ENCODE data around the gene ZNF350.
"Not testable (repeated sequence)": the region's sequence is repeated elsewhere in the genome, so short reads cannot be mapped to it uniquely, and the experiment has no call there.

The ZNF350 gene

DNA sequence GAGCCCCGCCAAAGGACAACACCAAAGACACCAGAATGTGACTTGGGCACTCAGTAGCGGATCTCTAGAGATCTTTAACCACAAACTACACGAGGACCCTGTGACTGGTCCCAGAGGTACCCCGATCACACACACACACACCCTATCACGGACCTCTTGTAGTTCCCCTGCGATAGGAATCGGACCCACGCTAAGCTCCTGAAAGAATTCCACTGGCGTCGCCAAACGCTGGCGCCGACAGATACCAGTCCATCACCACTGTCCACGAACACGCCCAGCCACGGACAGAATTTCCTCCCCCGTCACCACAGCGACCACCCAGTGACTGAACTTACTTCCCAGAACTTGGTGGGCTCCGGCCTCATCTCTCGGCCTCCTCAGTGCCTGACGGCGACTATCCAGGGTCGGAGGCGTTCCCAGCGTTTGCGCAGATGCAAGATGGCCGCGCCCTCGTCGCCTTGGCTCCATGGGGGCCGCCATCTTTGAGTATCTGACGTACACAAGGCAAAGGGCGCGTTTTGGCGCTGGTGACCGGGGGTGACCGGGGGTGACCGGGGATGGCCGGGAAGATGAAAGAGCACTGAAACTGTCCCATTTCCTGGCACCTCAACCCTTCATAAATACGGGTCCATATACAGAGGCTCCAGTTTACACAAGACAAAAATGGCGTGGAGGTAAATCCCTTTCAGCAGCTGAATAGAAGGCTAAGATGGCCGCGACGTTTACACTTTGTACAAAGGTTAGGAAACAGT lies 21.3 kb upstream of the ZNF350 start, which contains the start of gene ZNF615:
Gene ZNF615 (minus strand): TSS at position 406 of the 752 bp plus-strand sequence. CDS start 4,500 bp downstream, outside the sequence.
- H3K9ac ChIP-seq (ENCODE audit: low read depth in 1 of 2, low read length in 2 of 2), result peak within 1 kb of the TSS; percentile 85 to 91
- H3K36me3 ChIP-seq (ENCODE audit: control insufficient read depth in 2 of 2, insufficient read depth in 2 of 2, low read length in 2 of 2), result peaks cover 10 to 12% of the 10 kb centered on the region in 2 donors
- peaks cover 9 to 12% of the 10 kb centered on the region in 2 donors for H3K9me3 ChIP-seq (ENCODE audit: control insufficient read depth in 2 of 2, low read length in 2 of 2)
- peaks cover 3 to 4% of the 10 kb centered on the region in 2 donors for H3K4me1 ChIP-seq (ENCODE audit: control insufficient read depth in 2 of 2, insufficient read depth in 2 of 2, low read length in 2 of 2)
- H3K27me3 ChIP-seq (ENCODE audit: control insufficient read depth in 2 of 2, insufficient read depth in 2 of 2, low read length in 2 of 2), result no peaks in the 10 kb centered on the region
- H3K4me3 ChIP-seq (ENCODE audit: low read length in 2 of 2), result peak within 1 kb of the TSS; percentile 88 to 99
- peak within 1 kb of the TSS; percentile 67 to 89 for H3K27ac ChIP-seq (ENCODE audit: low read depth in 2 of 2, low read length in 2 of 2)

DNA sequence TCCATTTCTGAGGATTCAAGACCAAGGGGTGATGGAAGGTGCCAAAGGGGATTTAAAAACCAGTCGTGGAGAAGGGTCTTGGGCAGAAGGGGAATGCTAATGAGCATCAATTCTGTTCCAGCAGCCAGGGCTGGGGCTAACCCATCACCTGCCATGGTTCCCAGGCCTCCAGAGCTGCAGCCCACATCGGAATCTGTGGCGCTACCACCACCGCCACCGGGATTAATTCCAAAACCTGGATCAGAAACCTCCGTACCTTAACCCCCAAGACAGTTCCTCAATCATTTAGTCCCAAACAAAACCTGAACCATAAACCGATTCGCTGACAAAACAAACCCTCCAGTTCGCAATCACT lies 20.8 kb upstream of the ZNF350 start:
- Histone ChIP-seq H3K27ac (ENCODE audit: low read depth in 2 of 2, low read length in 2 of 2) (peak overlapping the region; percentile 67 to 89), H3K27me3 (ENCODE audit: control insufficient read depth in 2 of 2, insufficient read depth in 2 of 2, low read length in 2 of 2) (no peaks in the 10 kb centered on the region), H3K36me3 (ENCODE audit: control insufficient read depth in 2 of 2, insufficient read depth in 2 of 2, low read length in 2 of 2) (peaks cover 11 to 12% of the 10 kb centered on the region in 2 donors), H3K4me1 (ENCODE audit: control insufficient read depth in 2 of 2, insufficient read depth in 2 of 2, low read length in 2 of 2) (peaks cover 3 to 4% of the 10 kb centered on the region in 2 donors), H3K4me3 (ENCODE audit: low read length in 2 of 2) (peak overlapping the region; percentile 88 to 99), H3K9me3 (ENCODE audit: control insufficient read depth in 2 of 2, low read length in 2 of 2) (peaks cover 10 to 11% of the 10 kb centered on the region in 2 donors), H3K9ac (ENCODE audit: low read depth in 1 of 2, low read length in 2 of 2) (peak overlapping the region; percentile 85 to 91)

DNA sequence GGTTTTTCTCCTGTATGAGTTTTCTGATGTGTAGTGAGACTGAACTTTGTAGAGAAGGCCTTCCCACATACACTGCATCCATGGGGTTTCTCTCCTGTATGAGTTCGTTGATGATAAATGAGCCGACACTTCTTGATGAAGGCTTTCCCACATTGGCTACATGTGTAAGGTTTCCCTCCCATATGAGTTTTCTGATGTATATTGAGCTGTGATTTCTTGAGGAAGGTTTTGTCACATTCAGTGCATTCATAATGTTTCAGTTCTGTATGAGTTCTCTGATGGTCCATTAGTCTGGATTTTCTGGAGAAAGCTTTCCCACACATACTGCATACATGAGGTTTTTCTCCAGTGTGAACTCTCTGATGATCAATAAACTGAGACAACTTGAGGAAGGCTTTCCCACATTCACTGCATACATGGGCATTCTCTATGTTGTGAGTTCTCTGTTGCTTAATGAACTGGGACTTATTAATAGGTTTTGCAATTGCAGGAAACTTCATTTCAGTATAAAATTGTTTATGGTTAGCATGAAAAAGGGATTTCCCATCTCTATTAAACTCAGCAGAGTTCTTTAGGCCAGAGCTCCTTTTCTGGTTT lies 7.5 kb upstream of the ZNF350 start:
- Histone ChIP-seq H3K36me3 (ENCODE audit: control insufficient read depth in 2 of 2, insufficient read depth in 2 of 2, low read length in 2 of 2) (peaks cover 46 to 50% of the 10 kb centered on the region in 2 donors), H3K4me1 (ENCODE audit: control insufficient read depth in 2 of 2, insufficient read depth in 2 of 2, low read length in 2 of 2) (no peaks in the 10 kb centered on the region), H3K9me3 (ENCODE audit: control insufficient read depth in 2 of 2, low read length in 2 of 2) (peaks cover 59 to 67% of the 10 kb centered on the region in 2 donors), H3K27me3 (ENCODE audit: control insufficient read depth in 2 of 2, insufficient read depth in 2 of 2, low read length in 2 of 2) (no peaks in the 10 kb centered on the region), H3K4me3 (ENCODE audit: low read length in 2 of 2) (peak overlapping the region; percentile 20 to 38), H3K9ac (ENCODE audit: low read depth in 1 of 2, low read length in 2 of 2) (no peak overlapping the region), H3K27ac (ENCODE audit: low read depth in 2 of 2, low read length in 2 of 2) (no peak overlapping the region)

DNA sequence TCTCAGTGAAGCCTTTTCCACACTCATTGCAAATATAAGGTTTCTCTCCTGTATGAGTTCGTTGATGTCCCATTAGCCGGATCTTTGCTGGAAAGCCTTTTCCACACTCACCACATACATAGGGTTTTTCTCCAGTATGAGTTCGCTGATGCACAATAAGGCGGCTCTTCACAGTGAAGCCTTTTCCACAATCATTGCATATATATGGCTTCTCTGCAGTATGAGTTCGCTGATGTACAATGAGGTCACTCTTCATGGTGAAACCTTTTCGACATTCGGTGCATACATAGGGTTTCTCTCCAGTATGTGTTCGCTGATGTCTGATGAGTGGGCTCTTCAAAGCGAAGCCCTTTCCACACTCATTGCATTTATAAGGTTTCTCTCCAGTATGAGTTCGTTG lies 6.8 kb upstream of the ZNF350 start:
- Histone ChIP-seq H3K4me1 (ENCODE audit: control insufficient read depth in 2 of 2, insufficient read depth in 2 of 2, low read length in 2 of 2) (no peaks in the 10 kb centered on the region), H3K27me3 (ENCODE audit: control insufficient read depth in 2 of 2, insufficient read depth in 2 of 2, low read length in 2 of 2) (no peaks in the 10 kb centered on the region), H3K27ac (ENCODE audit: low read depth in 2 of 2, low read length in 2 of 2) (no peak overlapping the region), H3K4me3 (ENCODE audit: low read length in 2 of 2) (peak overlapping the region in 1 of 2 donors; percentile 20), H3K9me3 (ENCODE audit: control insufficient read depth in 2 of 2, low read length in 2 of 2) (peaks cover 60 to 61% of the 10 kb centered on the region in 2 donors), H3K36me3 (ENCODE audit: control insufficient read depth in 2 of 2, insufficient read depth in 2 of 2, low read length in 2 of 2) (peaks cover 39 to 43% of the 10 kb centered on the region in 2 donors), H3K9ac (ENCODE audit: low read depth in 1 of 2, low read length in 2 of 2) (no peak overlapping the region)

DNA sequence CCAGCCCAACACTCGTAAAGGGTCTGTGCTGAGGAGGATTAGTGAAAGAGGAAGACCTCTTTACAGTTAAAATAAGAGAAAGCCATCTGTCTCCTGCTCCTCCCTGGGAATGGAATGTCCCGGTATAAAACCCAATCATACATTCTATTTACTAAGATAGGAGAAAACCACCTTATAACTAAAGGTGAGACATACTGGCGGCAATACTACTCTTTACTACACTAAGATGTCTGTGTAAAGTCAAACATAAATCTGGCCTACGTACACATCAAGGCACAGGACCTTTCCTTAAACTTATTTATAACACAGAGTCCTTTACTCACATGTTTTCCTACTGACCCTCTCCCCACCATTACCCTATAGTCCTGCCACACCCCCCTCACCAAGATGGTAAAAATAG lies 3.3 kb downstream of the ZNF350 start:
- Histone ChIP-seq H3K4me3 (ENCODE audit: low read length in 2 of 2) (no peak overlapping the region), H3K9me3 (ENCODE audit: control insufficient read depth in 2 of 2, low read length in 2 of 2) (peaks cover 26 to 46% of the 10 kb centered on the region in 2 donors), H3K27ac (ENCODE audit: low read depth in 2 of 2, low read length in 2 of 2) (no peak overlapping the region), H3K27me3 (ENCODE audit: control insufficient read depth in 2 of 2, insufficient read depth in 2 of 2, low read length in 2 of 2) (no peaks in the 10 kb centered on the region), H3K9ac (ENCODE audit: low read depth in 1 of 2, low read length in 2 of 2) (no peak overlapping the region), H3K36me3 (ENCODE audit: control insufficient read depth in 2 of 2, insufficient read depth in 2 of 2, low read length in 2 of 2) (peaks cover 21 to 34% of the 10 kb centered on the region in 2 donors), H3K4me1 (ENCODE audit: control insufficient read depth in 2 of 2, insufficient read depth in 2 of 2, low read length in 2 of 2) (peaks cover 0 to 7% of the 10 kb centered on the region in 2 donors)

DNA sequence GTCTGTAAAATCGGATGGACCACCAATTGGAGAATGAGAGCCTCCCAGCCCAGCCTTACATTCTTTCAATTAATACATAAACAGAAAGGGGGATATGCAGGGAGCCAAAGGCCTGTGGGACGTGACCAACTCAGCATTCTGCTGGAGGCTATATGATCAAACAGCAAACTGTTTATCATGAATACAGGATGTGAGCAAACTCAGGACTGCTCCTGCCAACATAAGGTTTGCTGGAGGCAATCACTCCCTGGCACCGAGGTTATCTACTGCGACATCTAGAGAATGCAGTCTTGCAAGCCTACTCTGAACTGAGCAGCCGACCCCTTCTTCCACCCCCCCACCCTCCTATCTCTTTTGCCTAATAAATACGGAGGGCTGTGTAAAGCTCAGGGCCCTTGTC lies 5.7 kb downstream of the ZNF350 start:
- not testable (repeated sequence) for H3K4me3 ChIP-seq (ENCODE audit: low read length in 2 of 2)
- peaks cover 37 to 61% of the 10 kb centered on the region in 2 donors for H3K9me3 ChIP-seq (ENCODE audit: control insufficient read depth in 2 of 2, low read length in 2 of 2)
- H3K36me3 ChIP-seq (ENCODE audit: control insufficient read depth in 2 of 2, insufficient read depth in 2 of 2, low read length in 2 of 2), result peaks cover 26 to 48% of the 10 kb centered on the region in 2 donors

DNA sequence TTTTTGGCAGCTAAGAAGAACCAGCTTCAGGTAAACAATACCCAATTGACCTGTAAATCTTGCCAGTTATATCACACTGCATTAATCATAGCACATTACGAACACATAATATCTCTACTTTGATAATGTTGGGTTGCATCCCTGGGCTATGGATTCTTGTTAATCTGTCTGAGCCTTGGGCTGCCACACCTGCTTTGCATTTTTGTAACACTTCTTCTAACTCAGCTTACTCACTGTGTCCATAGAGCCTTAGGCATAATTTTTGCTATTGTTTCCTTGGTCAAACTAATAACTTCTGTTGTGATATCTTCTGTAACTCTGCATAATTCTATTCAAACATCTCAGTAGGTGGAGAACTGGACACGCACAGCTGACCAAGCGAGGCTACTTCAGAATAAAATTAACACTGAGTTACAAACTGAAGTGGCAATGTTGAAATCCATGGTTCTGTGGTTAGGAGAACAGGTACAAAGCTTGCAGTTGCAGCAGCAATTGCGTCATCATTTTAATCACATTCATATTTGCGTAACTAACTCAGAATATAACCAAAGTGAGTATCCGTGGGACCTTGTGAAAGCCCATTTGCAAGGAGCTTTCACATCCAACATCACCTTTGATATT lies 6.4 kb downstream of the ZNF350 start:
- H3K27me3 ChIP-seq (ENCODE audit: control insufficient read depth in 2 of 2, insufficient read depth in 2 of 2, low read length in 2 of 2), result no peaks in the 10 kb centered on the region
- no peak overlapping the region for H3K27ac ChIP-seq (ENCODE audit: low read depth in 2 of 2, low read length in 2 of 2)
- peaks cover 40 to 61% of the 10 kb centered on the region in 2 donors for H3K9me3 ChIP-seq (ENCODE audit: control insufficient read depth in 2 of 2, low read length in 2 of 2)
- peaks cover 26 to 48% of the 10 kb centered on the region in 2 donors for H3K36me3 ChIP-seq (ENCODE audit: control insufficient read depth in 2 of 2, insufficient read depth in 2 of 2, low read length in 2 of 2)
- H3K4me3 ChIP-seq (ENCODE audit: low read length in 2 of 2), result no peak overlapping the region
- no peaks in the 10 kb centered on the region for H3K4me1 ChIP-seq (ENCODE audit: control insufficient read depth in 2 of 2, insufficient read depth in 2 of 2, low read length in 2 of 2)
- H3K9ac ChIP-seq (ENCODE audit: low read depth in 1 of 2, low read length in 2 of 2), result no peak overlapping the region

More for the DNA sequence above, 5.7 kb downstream of the ZNF350 start:
- H3K27ac ChIP-seq (ENCODE audit: low read depth in 2 of 2, low read length in 2 of 2); H3K27me3 ChIP-seq (ENCODE audit: control insufficient read depth in 2 of 2, insufficient read depth in 2 of 2, low read length in 2 of 2); H3K9ac ChIP-seq (ENCODE audit: low read depth in 1 of 2, low read length in 2 of 2); H3K4me1 ChIP-seq (ENCODE audit: control insufficient read depth in 2 of 2, insufficient read depth in 2 of 2, low read length in 2 of 2): not testable (repeated sequence)

DNA sequence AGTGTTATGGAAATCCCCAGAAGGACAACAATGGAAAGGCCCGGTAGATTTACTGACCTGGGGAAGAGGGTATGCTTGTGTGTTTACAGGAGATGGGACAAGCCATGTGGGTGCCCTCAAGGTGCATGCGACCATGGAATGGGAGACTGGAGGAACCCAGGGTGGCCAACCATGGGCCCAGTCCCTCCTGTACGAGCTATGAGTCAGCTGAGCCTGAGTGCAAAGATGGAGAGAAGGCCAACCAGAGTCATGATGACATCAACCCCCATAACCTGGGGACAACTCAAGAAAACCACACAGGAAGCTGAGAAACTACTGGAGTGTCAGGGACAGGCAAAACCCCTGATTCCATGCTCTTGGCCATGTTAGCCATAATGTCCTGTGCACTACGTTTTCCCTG lies 7.8 kb downstream of the ZNF350 start:
- Histone ChIP-seq H3K4me1 (ENCODE audit: control insufficient read depth in 2 of 2, insufficient read depth in 2 of 2, low read length in 2 of 2) (no peaks in the 10 kb centered on the region), H3K27me3 (ENCODE audit: control insufficient read depth in 2 of 2, insufficient read depth in 2 of 2, low read length in 2 of 2) (no peaks in the 10 kb centered on the region), H3K9ac (ENCODE audit: low read depth in 1 of 2, low read length in 2 of 2) (no peak overlapping the region), H3K27ac (ENCODE audit: low read depth in 2 of 2, low read length in 2 of 2) (no peak overlapping the region), H3K9me3 (ENCODE audit: control insufficient read depth in 2 of 2, low read length in 2 of 2) (peaks cover 53 to 63% of the 10 kb centered on the region in 2 donors), H3K36me3 (ENCODE audit: control insufficient read depth in 2 of 2, insufficient read depth in 2 of 2, low read length in 2 of 2) (peaks cover 37 to 52% of the 10 kb centered on the region in 2 donors), H3K4me3 (ENCODE audit: low read length in 2 of 2) (no peak overlapping the region)

DNA sequence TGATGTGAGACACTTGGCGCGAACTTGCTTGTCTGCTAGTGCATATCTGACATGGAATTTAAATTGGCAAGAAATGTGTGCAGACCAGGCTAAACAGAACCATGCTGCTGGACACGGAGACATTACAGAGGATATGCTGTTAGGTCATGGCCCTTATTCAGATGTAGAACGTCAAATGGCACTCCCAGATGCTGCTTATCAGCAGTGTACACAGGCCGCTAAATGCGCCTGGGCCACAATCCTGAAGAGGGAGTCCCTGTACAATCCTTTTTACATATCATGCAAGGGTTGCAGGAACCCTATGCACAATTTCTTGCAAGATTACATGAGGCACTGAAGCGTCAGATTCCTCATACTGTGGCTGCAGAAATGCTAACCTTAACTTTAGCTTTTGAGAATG lies 9.3 kb downstream of the ZNF350 start:
- H3K27me3 ChIP-seq (ENCODE audit: control insufficient read depth in 2 of 2, insufficient read depth in 2 of 2, low read length in 2 of 2), result no peaks in the 10 kb centered on the region
- H3K9ac ChIP-seq (ENCODE audit: low read depth in 1 of 2, low read length in 2 of 2), result no peak overlapping the region
- H3K27ac ChIP-seq (ENCODE audit: low read depth in 2 of 2, low read length in 2 of 2), result no peak overlapping the region
- H3K4me3 ChIP-seq (ENCODE audit: low read length in 2 of 2), result no peak overlapping the region
- H3K4me1 ChIP-seq (ENCODE audit: control insufficient read depth in 2 of 2, insufficient read depth in 2 of 2, low read length in 2 of 2), result no peaks in the 10 kb centered on the region
- H3K36me3 ChIP-seq (ENCODE audit: control insufficient read depth in 2 of 2, insufficient read depth in 2 of 2, low read length in 2 of 2), result peaks cover 44 to 59% of the 10 kb centered on the region in 2 donors
- peaks cover 58 to 67% of the 10 kb centered on the region in 2 donors for H3K9me3 ChIP-seq (ENCODE audit: control insufficient read depth in 2 of 2, low read length in 2 of 2)

DNA sequence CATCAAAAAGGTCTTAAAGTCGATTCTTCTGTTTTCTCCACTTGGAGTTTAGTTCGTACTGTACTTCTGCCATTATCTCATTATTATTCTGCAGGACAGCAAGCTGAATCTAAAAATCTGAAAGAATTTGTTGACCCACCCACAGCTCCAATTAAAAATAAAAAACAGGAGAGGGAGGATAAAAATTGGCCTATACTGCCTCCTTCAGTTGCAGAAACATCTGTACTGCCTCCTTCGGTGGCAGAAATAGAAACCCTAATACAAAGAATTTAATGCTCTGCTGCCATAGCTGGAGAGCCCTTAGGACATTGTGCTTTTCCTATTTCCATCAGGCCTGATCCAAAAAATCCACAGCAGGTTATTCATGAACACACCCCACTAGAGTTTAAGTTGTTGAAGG lies 9.8 kb downstream of the ZNF350 start:
- H3K36me3 ChIP-seq (ENCODE audit: control insufficient read depth in 2 of 2, insufficient read depth in 2 of 2, low read length in 2 of 2), result peaks cover 48 to 62% of the 10 kb centered on the region in 2 donors
- no peak overlapping the region for H3K9ac ChIP-seq (ENCODE audit: low read depth in 1 of 2, low read length in 2 of 2)
- no peaks in the 10 kb centered on the region for H3K4me1 ChIP-seq (ENCODE audit: control insufficient read depth in 2 of 2, insufficient read depth in 2 of 2, low read length in 2 of 2)
- H3K27ac ChIP-seq (ENCODE audit: low read depth in 2 of 2, low read length in 2 of 2), result no peak overlapping the region
- no peaks in the 10 kb centered on the region for H3K27me3 ChIP-seq (ENCODE audit: control insufficient read depth in 2 of 2, insufficient read depth in 2 of 2, low read length in 2 of 2)
- peaks cover 62 to 68% of the 10 kb centered on the region in 2 donors for H3K9me3 ChIP-seq (ENCODE audit: control insufficient read depth in 2 of 2, low read length in 2 of 2)
- no peak overlapping the region for H3K4me3 ChIP-seq (ENCODE audit: low read length in 2 of 2)

Data from mucosa of rectum (tissue), 2 donors.